PC-3 (cell line): ENCODE results near the gene JADE3.

ENCODE experiments used
- CTCF ChIP-seq: fragments of 300-600 bp; sonication (generic); conservative IDR thresholded peaks from 2 replicates; pipeline ENCODE4 v1.5.1; 2017; ENCODE audit warnings: antibody characterized with exemption, low read depth, mild to moderate bottlenecking, low read length
- EZH2 ChIP-seq: fragments of 300-600 bp; sonication (generic); IDR thresholded peaks from one replicate; pipeline ENCODE4 v1.6.1; 2017; ENCODE audit warnings: antibody characterized with exemption, mild to moderate bottlenecking, low read length; ENCODE audit not compliant: unreplicated experiment

GRCh38 chrX:47068214-47068613 is 156.0 kb downstream of the JADE3 start:
- no peak for TF ChIP-seq CTCF
- TF ChIP-seq EZH2 = no peak
